ENCODE data around the gene TMEM186. TPM values are rescaled to one million over a fixed set of nuclear protein-coding genes. Genes with fewer than 3 reads are reported as not detected.

Gene TMEM186
- total RNA-seq, 2 experiments from 2014 or later: 1.9 to 3.1 TPM

- H3K9me3 ChIP-seq (ENCODE audit: control insufficient read depth in 1 of 2, insufficient read depth in 1 of 2, low read length in 2 of 2): no peaks in the 10 kb centered on the region
- ChIA-PET POLR2A (no interaction called here), CTCF (interaction anchor here (0.8 kb wide), 1 partner anchor 36 kb away, joined by 3 read pairs; no protein-coding TSS in a partner anchor)
- Mint-ChIP-seq H3K4me1 (ENCODE audit: low read depth) (no peaks in the 10 kb centered on the region), H3K36me3 (ENCODE audit: low read depth) (no peaks in the 10 kb centered on the region), H3K4me3 (no peak overlapping the region), H3K9me3 (no peaks in the 10 kb centered on the region), H3K27ac (no peak overlapping the region), H3K27me3 (no peaks in the 10 kb centered on the region)
- no peak for DNase-seq
- ATAC-seq (ENCODE audit: poor library complexity): no peak
- H3K4me1 ChIP-seq (ENCODE audit: insufficient read depth, low read length): no peaks in the 10 kb centered on the region
- TF ChIP-seq CTCF (IDR thresholded peaks at IDR 0.05): no peak
- no peak overlapping the region for H3K27ac ChIP-seq (ENCODE audit: low read depth in 1 of 2, low read length in 2 of 2)
- H3K36me3 ChIP-seq (ENCODE audit: insufficient read depth, low read length): no peaks in the 10 kb centered on the region
- intact Hi-C loops (cut with DNase I, micrococcal nuclease): no loop called here
- H3K4me3 ChIP-seq (ENCODE audit: low read length): no peak overlapping the region
- H3K27me3 ChIP-seq (ENCODE audit: control insufficient read depth in 1 of 2, insufficient read depth in 2 of 2, low read length in 2 of 2): no peaks in the 10 kb centered on the region
Measured at GRCh38 chr16:8785408-8785807, 12.0 kb downstream of the TMEM186 start.

DNA sequence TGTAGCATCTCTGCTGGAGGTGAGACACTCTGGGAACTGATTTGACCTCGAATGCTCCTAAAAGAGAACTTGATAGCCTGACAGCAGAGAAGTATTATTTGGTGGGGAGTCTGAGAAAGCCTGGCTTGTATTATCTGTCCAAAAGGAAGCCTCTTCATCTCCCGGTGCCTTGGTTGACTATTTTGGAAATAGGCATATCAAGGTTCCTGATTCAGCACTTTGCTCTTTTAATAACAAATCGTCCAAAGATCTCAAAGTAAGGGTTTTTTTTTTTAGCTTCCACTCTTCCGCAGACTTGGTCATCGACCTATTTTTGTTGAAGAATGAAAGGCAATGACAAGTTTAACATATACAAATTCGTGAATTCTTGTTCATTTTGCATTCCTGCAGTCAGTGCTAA is 14.8 kb downstream of the TMEM186 start:
- ATAC-seq (ENCODE audit: poor library complexity): no peak
- Mint-ChIP-seq H3K4me1 (ENCODE audit: low read depth) (no peaks in the 10 kb centered on the region), H3K36me3 (ENCODE audit: low read depth) (peaks cover 7% of the 10 kb centered on the region), H3K9me3 (no peaks in the 10 kb centered on the region), H3K27ac (no peak overlapping the region), H3K27me3 (no peaks in the 10 kb centered on the region), H3K4me3 (no peak overlapping the region)
- H3K9me3 ChIP-seq (ENCODE audit: control insufficient read depth in 1 of 2, insufficient read depth in 1 of 2, low read length in 2 of 2): no peaks in the 10 kb centered on the region
- H3K27ac ChIP-seq (ENCODE audit: low read depth in 1 of 2, low read length in 2 of 2): no peak overlapping the region
- no peak for TF ChIP-seq CTCF (IDR thresholded peaks at IDR 0.05)
- DNase-seq: no peak
- H3K36me3 ChIP-seq (ENCODE audit: insufficient read depth, low read length): peaks cover 12% of the 10 kb centered on the region
- ChIA-PET CTCF (interaction anchor here (0.6 kb wide), 1 partner anchor 243 kb away, joined by 3 read pairs; no protein-coding TSS in a partner anchor), POLR2A (no interaction called here)
- intact Hi-C loops (cut with DNase I, micrococcal nuclease): no loop called here
- H3K27me3 ChIP-seq (ENCODE audit: control insufficient read depth in 1 of 2, insufficient read depth in 2 of 2, low read length in 2 of 2): no peaks in the 10 kb centered on the region
- H3K4me3 ChIP-seq (ENCODE audit: low read length): no peak overlapping the region
- H3K4me1 ChIP-seq (ENCODE audit: insufficient read depth, low read length): no peaks in the 10 kb centered on the region

DNA sequence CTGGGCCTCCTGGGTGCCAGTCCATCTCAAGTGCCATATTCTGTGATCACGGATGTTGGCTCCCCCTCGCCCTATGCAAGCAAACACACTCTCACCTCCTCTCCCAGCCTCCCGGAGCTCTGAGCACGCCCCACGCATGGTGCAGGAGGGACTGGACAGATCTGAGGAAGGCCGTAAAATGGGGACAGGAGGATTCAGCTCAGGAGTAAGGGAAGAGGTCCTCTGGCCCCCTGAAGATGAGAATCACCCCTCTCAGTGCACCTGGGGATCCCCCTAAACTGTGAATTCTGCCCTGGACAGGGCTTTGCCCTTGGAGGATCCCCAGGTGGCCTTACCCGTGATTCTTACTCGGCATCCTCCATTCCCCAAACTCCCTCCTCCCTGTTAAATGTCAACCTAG is 15.6 kb downstream of the TMEM186 start:
- Histone ChIP-seq H3K27me3 (ENCODE audit: control insufficient read depth in 1 of 2, insufficient read depth in 2 of 2, low read length in 2 of 2) (no peaks in the 10 kb centered on the region), H3K4me3 (ENCODE audit: low read length) (no peak overlapping the region), H3K36me3 (ENCODE audit: insufficient read depth, low read length) (peaks cover 19% of the 10 kb centered on the region), H3K9me3 (ENCODE audit: control insufficient read depth in 1 of 2, insufficient read depth in 1 of 2, low read length in 2 of 2) (peaks cover 0 to 5% of the 10 kb centered on the region in 2 experiments), H3K27ac (ENCODE audit: low read depth in 1 of 2, low read length in 2 of 2) (no peak overlapping the region), H3K4me1 (ENCODE audit: insufficient read depth, low read length) (no peaks in the 10 kb centered on the region)
- ChIA-PET POLR2A (no interaction called here), CTCF (no interaction called here)
- H3K4me3 Mint-ChIP-seq: no peak overlapping the region
- H3K27ac Mint-ChIP-seq: no peak overlapping the region
- H3K27me3 Mint-ChIP-seq: no peaks in the 10 kb centered on the region
- no peaks in the 10 kb centered on the region for H3K4me1 Mint-ChIP-seq (ENCODE audit: low read depth)
- DNase-seq (no peak), ATAC-seq (ENCODE audit: poor library complexity) (no peak)
- intact Hi-C loops (cut with DNase I, micrococcal nuclease): no loop called here
- H3K36me3 Mint-ChIP-seq (ENCODE audit: low read depth): peaks cover 15% of the 10 kb centered on the region
- TF ChIP-seq CTCF (IDR thresholded peaks at IDR 0.05): no peak
- no peaks in the 10 kb centered on the region for H3K9me3 Mint-ChIP-seq
